ENCODE data around the gene RAG1. TPM values are rescaled to one million over a fixed set of nuclear protein-coding genes. Genes with fewer than 3 reads are reported as not detected.

Gene RAG1
- polyA plus RNA-seq, 4 donors = 2.3 to 3.4 (median 2.4) TPM

GRCh38 chr11:36588099-36588498, 20.3 kb downstream of the RAG1 start:
- DNase-seq (ENCODE audit: low read depth in 4 of 4, low spot score in 2 of 4) = no peak

- no peak for DNase-seq (ENCODE audit: low read depth in 4 of 4, low spot score in 2 of 4)
Observed at GRCh38 chr11:36590513-36590912, 22.7 kb downstream of the RAG1 start.

- DNase-seq (ENCODE audit: low read depth in 4 of 4, low spot score in 2 of 4) = no peak
Observed at GRCh38 chr11:36591433-36591832, 23.6 kb downstream of the RAG1 start.

- DNase-seq (ENCODE audit: low read depth in 4 of 4, low spot score in 2 of 4) = peak; percentile 70 to 96 (median 90)
Observed at GRCh38 chr11:36594316-36594989, 26.6 kb downstream of the RAG1 start, which contains the start of gene IFTAP. Gene IFTAP, plus strand, starts transcription at chr11:36594502. Its CDS starts 15,602 bp downstream, at chr11:36610104.

- no peak for DNase-seq (ENCODE audit: low read depth in 4 of 4, low spot score in 2 of 4)
Observed at GRCh38 chr11:36596880-36597279, 29.1 kb downstream of the RAG1 start.

GRCh38 chr11:36598051-36598450, 30.2 kb downstream of the RAG1 start, which contains the start of gene RAG2:
Gene RAG2, minus strand, starts transcription at chr11:36598236. Its CDS starts 4,068 bp downstream, at chr11:36594168.
- no peak for DNase-seq (ENCODE audit: low read depth in 4 of 4, low spot score in 2 of 4)

- no peak for DNase-seq (ENCODE audit: low read depth in 4 of 4, low spot score in 2 of 4)
Observed at GRCh38 chr11:36600180-36600579, 32.4 kb downstream of the RAG1 start.

- no peak for DNase-seq (ENCODE audit: low read depth in 4 of 4, low spot score in 2 of 4)
Observed at GRCh38 chr11:36601155-36601554, 33.3 kb downstream of the RAG1 start.

GRCh38 chr11:36602135-36602534, 34.3 kb downstream of the RAG1 start:
- DNase-seq (ENCODE audit: low read depth in 4 of 4, low spot score in 2 of 4) = no peak

- no peak for DNase-seq (ENCODE audit: low read depth in 4 of 4, low spot score in 2 of 4)
Observed at GRCh38 chr11:36605221-36606216, 37.7 kb downstream of the RAG1 start.

- no peak for DNase-seq (ENCODE audit: low read depth in 4 of 4, low spot score in 2 of 4)
Observed at GRCh38 chr11:36608491-36609199, 40.8 kb downstream of the RAG1 start.

- DNase-seq (ENCODE audit: low read depth in 4 of 4, low spot score in 2 of 4) = no peak
Observed at GRCh38 chr11:36609383-36609782, 41.6 kb downstream of the RAG1 start.

- no peak for DNase-seq (ENCODE audit: low read depth in 4 of 4, low spot score in 2 of 4)
Observed at GRCh38 chr11:36615826-36616225, 48.0 kb downstream of the RAG1 start.

GRCh38 chr11:36617543-36618362, 49.9 kb downstream of the RAG1 start:
- DNase-seq (ENCODE audit: low read depth in 4 of 4, low spot score in 2 of 4) = no peak

- no peak for DNase-seq (ENCODE audit: low read depth in 4 of 4, low spot score in 2 of 4)
Observed at GRCh38 chr11:36618363-36619047, 50.7 kb downstream of the RAG1 start.

GRCh38 chr11:36619502-36619901, 51.7 kb downstream of the RAG1 start:
- peak; percentile 24 to 50 (median 34) for DNase-seq (ENCODE audit: low read depth in 4 of 4, low spot score in 2 of 4)

- no peak for DNase-seq (ENCODE audit: low read depth in 4 of 4, low spot score in 2 of 4)
Observed at GRCh38 chr11:36620246-36620645, 52.4 kb downstream of the RAG1 start.

GRCh38 chr11:36622431-36623136, 54.8 kb downstream of the RAG1 start:
- peak in 1 of 4 donors; percentile 28 for DNase-seq (ENCODE audit: low read depth in 4 of 4, low spot score in 2 of 4)

- DNase-seq (ENCODE audit: low read depth in 4 of 4, low spot score in 2 of 4) = no peak
Observed at GRCh38 chr11:36623494-36623893, 55.7 kb downstream of the RAG1 start.
